Measurements from ENCODE around the gene RBM10. TPM values are rescaled to one million over a fixed set of nuclear protein-coding genes. Genes with fewer than 3 reads are reported as not detected.
A peak's percentile ranks its signal among the peaks of the same experiment; 100 is the strongest.

The RBM10 gene
- total and polyA plus RNA-seq, 9 of the 15 experiments (the other 6 are each of a cell fraction or from before 2014, with no cell fraction given): 1.1 to 61.7 (median 31.5) TPM

GRCh38 chrX:47166126-47166525 lies 21.1 kb downstream of the RBM10 start (continued):
- TF ChIP-seq POLR2AphosphoS5 (IDR thresholded peaks at IDR 0.05; ENCODE audit: control insufficient read depth, insufficient read depth, low read depth, low read length) (no peak), LARP7 (IDR thresholded peaks at IDR 0.05) (no peak)

GRCh38 chrX:47168495-47169073 lies 23.6 kb downstream of the RBM10 start:
- H3K36me3 ChIP-seq (ENCODE audit: control insufficient read depth, insufficient read depth, low read length): peaks cover 49% of the 10 kb centered on the region; the same call in 2 of the 3 replicates
- POLR2A ChIA-PET: interaction anchor here (0.6 to 1.0 kb wide), 3 partner anchors 11 to 22 kb away, joined by 3 to 4 read pairs (median 3); no protein-coding TSS in a partner anchor
- no peaks in the 10 kb centered on the region for H3K9me3 ChIP-seq (replicated peaks; ENCODE audit: control insufficient read depth, insufficient read depth, low read depth, low read length)
- ATAC-seq: no peak
- H3K4me3 ChIP-seq: no peak overlapping the region
- no peak overlapping the region for H3K27ac ChIP-seq (ENCODE audit: extremely low read depth, low read depth, low read length)
- H3K4me2 ChIP-seq (ENCODE audit: insufficient read depth, low read length): no peak overlapping the region
- H3K4me1 ChIP-seq (replicated peaks in 1 of 2; ENCODE audit: control insufficient read depth in 2 of 2, insufficient read depth in 2 of 2, low read length in 2 of 2): no peaks in the 10 kb centered on the region; a peak in 1 of 5 replicates
- in situ Hi-C loops (cut with MboI) (no loop called here), intact Hi-C loops (cut with micrococcal nuclease) (no loop called here)
- H3K27me3 ChIP-seq (ENCODE audit: control insufficient read depth in 2 of 2, insufficient read depth in 2 of 2, low read length in 2 of 2): no peaks in the 10 kb centered on the region
- WGBS (ENCODE audit: insufficient coverage, low coverage, missing lambda C conversion rate): 90% methylated on average over 6 of the region's 6 CpGs
- H3K9ac ChIP-seq (ENCODE audit: insufficient read depth in 1 of 2, low read depth in 2 of 2, low read length in 2 of 2): no peak overlapping the region
- peak in 1 of 4 experiments; percentile 2 for DNase-seq (ENCODE audit: extremely low read depth in 1 of 4, low spot score in 3 of 4)
- H3K79me2 ChIP-seq (ENCODE audit: control insufficient read depth, insufficient read depth, low read length): peaks cover 13% of the 10 kb centered on the region
- no peak for FAIRE-seq
- H3K9me1 ChIP-seq (ENCODE audit: control insufficient read depth, insufficient read depth, low read length): no peaks in the 10 kb centered on the region
- CTCF ChIA-PET (ENCODE audit: low intra/inter-chr PET ratio): no interaction called here
- H4K20me1 ChIP-seq (replicated peaks; ENCODE audit: control insufficient read depth, insufficient read depth, low read length): no peaks in the 10 kb centered on the region; the same call in 1 of the 2 replicates
- BruUV-seq (replicated peaks): no TSS peak
- H2AFZ ChIP-seq (ENCODE audit: low read depth, low read length): no peak overlapping the region
- TF ChIP-seq TAF9B (IDR thresholded peaks at IDR 0.05; ENCODE audit: partially characterized antibody) (no peak), LCOR (CRISPR knock-in tag; IDR thresholded peaks at IDR 0.05) (no peak), ZNF217 (CRISPR knock-in tag; IDR thresholded peaks at IDR 0.05) (no peak), PCBP1 (IDR thresholded peaks at IDR 0.05; ENCODE audit: low read depth, low read length, poor library complexity, severe bottlenecking) (no peak), NFRKB (IDR thresholded peaks at IDR 0.05; ENCODE audit: low read depth) (no peak), U2AF2 (optimal IDR thresholded peaks at IDR 0.05; ENCODE audit: low read depth, low read length) (no peak), NR1H2 (CRISPR knock-in tag; IDR thresholded peaks at IDR 0.05) (no peak), ZBTB40 (IDR thresholded peaks at IDR 0.05) (no peak), ZBTB40 (CRISPR knock-in tag; IDR thresholded peaks at IDR 0.05) (no peak), KHSRP (IDR thresholded peaks at IDR 0.05) (no peak)
